ENCODE measurements around the gene FAM13A.
"Not testable (repeated sequence)": the region's sequence is repeated elsewhere in the genome, so short reads cannot be mapped to it uniquely, and the experiment has no call there.

FAM13A gene
- 27.1 to 77.0 reads per million in 2 donors for total RNA-seq

GRCh38 chr4:89056953-89057398, at the start of gene FAM13A:
Gene FAM13A (minus strand): TSS chr4:89057185. CDS start chr4:89056964, 221 bp downstream.
- DNase-seq = peak in 1 of 5 experiments; percentile 7

- no peak for DNase-seq
These were observed 48.7 kb upstream of the FAM13A start for GRCh38 chr4:89105726-89106125.

GRCh38 chr4:89101256-89102161, 44.5 kb upstream of the FAM13A start:
- no peak for DNase-seq

GRCh38 chr4:89100853-89101252, 43.9 kb upstream of the FAM13A start:
- no peak for DNase-seq

GRCh38 chr4:89099471-89099870, 42.5 kb upstream of the FAM13A start:
- no peak for DNase-seq

GRCh38 chr4:89099034-89099433, 42.0 kb upstream of the FAM13A start:
- no peak for DNase-seq

- DNase-seq = no peak
These were observed 21.3 kb upstream of the FAM13A start for GRCh38 chr4:89078300-89078699.

- no peak for DNase-seq
These were observed 20.8 kb upstream of the FAM13A start for GRCh38 chr4:89077761-89078160.

GRCh38 chr4:89072921-89073320, 15.9 kb upstream of the FAM13A start:
- DNase-seq = no peak

- no peak for DNase-seq
These were observed 14.3 kb upstream of the FAM13A start for GRCh38 chr4:89071311-89071710.

- DNase-seq = no peak
These were observed 13.1 kb upstream of the FAM13A start for GRCh38 chr4:89070041-89070440.

- DNase-seq = peak in 1 of 5 experiments; percentile 69
These were observed 12.5 kb upstream of the FAM13A start for GRCh38 chr4:89069481-89069880.

GRCh38 chr4:89067417-89067816, 10.4 kb upstream of the FAM13A start:
- no peak for DNase-seq

- DNase-seq = no peak
These were observed 7.9 kb upstream of the FAM13A start for GRCh38 chr4:89064848-89065247.

GRCh38 chr4:89057844-89058243, 859 bp upstream of the FAM13A start:
- DNase-seq = not testable (repeated sequence)

- DNase-seq = no peak
These were observed 563 bp downstream of the FAM13A start for GRCh38 chr4:89056292-89056952.

GRCh38 chr4:89055157-89056080, 1.6 kb downstream of the FAM13A start:
- DNase-seq = peak in 1 of 5 experiments; percentile 42

GRCh38 chr4:89054627-89055026, 2.4 kb downstream of the FAM13A start:
- no peak for DNase-seq

- DNase-seq = no peak
These were observed 7.1 kb downstream of the FAM13A start for GRCh38 chr4:89049853-89050252.

GRCh38 chr4:89048906-89049601, 7.9 kb downstream of the FAM13A start:
- no peak for DNase-seq

GRCh38 chr4:89044147-89044900, 12.7 kb downstream of the FAM13A start:
- no peak for DNase-seq

Data from T-helper 2 cell (primary cell).